Upper lobe of right lung (tissue), 1 donor: ENCODE measurements around the gene HTT. TPM values are rescaled to one million over a fixed set of nuclear protein-coding genes. Genes with fewer than 3 reads are reported as not detected.

ENCODE experiments used
- ATAC-seq: fragments of 200-7000 bp; cut with Tn5 transposase; one replicate; pipeline ENCODE4 v1.9.1; 2020; ENCODE audit warnings: mild to moderate bottlenecking, moderate library complexity
- DNase-seq: peaks from one replicate; pipeline ENCODE4 v3.0.0-alpha.2; 2020
- H3K27ac ChIP-seq: fragments of 200-600 bp; one replicate; pipeline ENCODE4 v1.8.0; 2022
- H3K27me3 ChIP-seq: fragments of 200-600 bp; one replicate; pipeline ENCODE4 v1.8.0; 2022; ENCODE audit warnings: mild to moderate bottlenecking
- H3K36me3 ChIP-seq: fragments of 200-600 bp; one replicate; pipeline ENCODE4 v1.8.0; 2022
- H3K4me1 ChIP-seq: fragments of 200-600 bp; one replicate; pipeline ENCODE4 v1.8.0; 2022
- H3K4me3 ChIP-seq: fragments of 200-600 bp; one replicate; pipeline ENCODE4 v1.8.0; 2022; ENCODE audit warnings: mild to moderate bottlenecking
- H3K9me3 ChIP-seq: fragments of 200-600 bp; one replicate; pipeline ENCODE4 v1.8.0; 2022
- CTCF ChIP-seq: fragments of 200-600 bp; IDR thresholded peaks from one replicate; pipeline ENCODE4 v1.8.0; 2022; ENCODE audit warnings: antibody characterized with exemption
- intact Hi-C: fragments of 100-400 bp; cut with DNase I; formaldehyde crosslinking; loops from one replicate; pipeline ENCODE4 v1.11.0; 2022
- total RNA-seq: library from RNA; stranded (reverse); fragmentation: NEBNext Ultra II Directional; extraction: Animal tissue kit (Norgen Biotek cat#: 25700); gene quantifications from one replicate; pipeline ENCODE4 v1.2.1, GENCODE V29; 2021
- donor health status: DM: no; HTN: yes; CAD: no; lungs with severe emphysema.

Gene HTT
- total RNA-seq, 1 donor from 2014 or later: 73.6 TPM

- Histone ChIP-seq H3K27me3 (no peaks in the 10 kb centered on the region), H3K36me3 (peaks cover 87% of the 10 kb centered on the region), H3K4me1 (peaks cover 5% of the 10 kb centered on the region), H3K4me3 (no peak overlapping the region), H3K9me3 (no peaks in the 10 kb centered on the region), H3K27ac (no peak overlapping the region)
- no peak for DNase-seq
- intact Hi-C loops: no loop called here
- ATAC-seq: no peak
- TF ChIP-seq CTCF: no peak
Observed at GRCh38 chr4:3211866-3212265, 137.4 kb downstream of the HTT start.

GRCh38 chr4:3212391-3213105 lies 138.1 kb downstream of the HTT start:
- Histone ChIP-seq H3K27me3 (no peaks in the 10 kb centered on the region), H3K9me3 (no peaks in the 10 kb centered on the region), H3K4me3 (no peak overlapping the region), H3K36me3 (peaks cover 86% of the 10 kb centered on the region), H3K27ac (no peak overlapping the region), H3K4me1 (peaks cover 1% of the 10 kb centered on the region)
- no peak for TF ChIP-seq CTCF
- intact Hi-C loops: no loop called here
- no peak for DNase-seq
- ATAC-seq: no peak

- no peaks in the 10 kb centered on the region for H3K27me3 ChIP-seq
- TF ChIP-seq CTCF: no peak
- no peak overlapping the region for H3K27ac ChIP-seq
- no peaks in the 10 kb centered on the region for H3K9me3 ChIP-seq
- peaks cover 87% of the 10 kb centered on the region for H3K36me3 ChIP-seq
- H3K4me3 ChIP-seq: no peak overlapping the region
- ATAC-seq: no peak
- H3K4me1 ChIP-seq: no peaks in the 10 kb centered on the region
- intact Hi-C loops: no loop called here
- DNase-seq: no peak
Observed at GRCh38 chr4:3213106-3213425, 138.6 kb downstream of the HTT start.

- intact Hi-C loops: no loop called here
- ATAC-seq: no peak
- Histone ChIP-seq H3K36me3 (peaks cover 89% of the 10 kb centered on the region), H3K4me1 (no peaks in the 10 kb centered on the region), H3K27me3 (no peaks in the 10 kb centered on the region), H3K9me3 (no peaks in the 10 kb centered on the region), H3K27ac (no peak overlapping the region), H3K4me3 (no peak overlapping the region)
- peak; percentile 12 for DNase-seq
- no peak for TF ChIP-seq CTCF
Observed at GRCh38 chr4:3213661-3214250, 139.3 kb downstream of the HTT start.

GRCh38 chr4:3215256-3215655 lies 140.8 kb downstream of the HTT start:
- Histone ChIP-seq H3K36me3 (peaks cover 89% of the 10 kb centered on the region), H3K9me3 (no peaks in the 10 kb centered on the region), H3K27ac (no peak overlapping the region), H3K4me3 (no peak overlapping the region), H3K27me3 (no peaks in the 10 kb centered on the region), H3K4me1 (no peaks in the 10 kb centered on the region)
- intact Hi-C loops: no loop called here
- ATAC-seq: no peak
- DNase-seq: peak; percentile 45
- no peak for TF ChIP-seq CTCF
